Jurkat, Clone E6-1 (cell line): Measurements from ENCODE around the gene CD177. TPM values are rescaled to one million over a fixed set of nuclear protein-coding genes. Genes with fewer than 3 reads are reported as not detected.
A peak's percentile ranks its signal among the peaks of the same experiment; 100 is the strongest.
"Not testable (repeated sequence)": the region's sequence is repeated elsewhere in the genome, so short reads cannot be mapped to it uniquely, and the experiment has no call there.

Experiments used
- DNase-seq: peaks from one replicate; pipeline ENCODE4 v3.0.0-alpha.2; 2011; ENCODE audit warnings: low read depth, low spot score
- H3K4me3 ChIP-seq: 2 replicates; pipeline ENCODE4 v1.5.1; 2011; ENCODE audit warnings: mild to moderate bottlenecking, low read length, control low read depth, moderate library complexity
- polyA plus RNA-seq: library from polyadenylated mRNA; unstranded; fragments of >200 nt; gene quantifications from one replicate; pipeline ENCODE4 v1.2.1, GENCODE V29; 2012; ENCODE audit warnings: missing spikeins; ENCODE audit not compliant: insufficient read length, insufficient read depth

CD177 gene, protein sequence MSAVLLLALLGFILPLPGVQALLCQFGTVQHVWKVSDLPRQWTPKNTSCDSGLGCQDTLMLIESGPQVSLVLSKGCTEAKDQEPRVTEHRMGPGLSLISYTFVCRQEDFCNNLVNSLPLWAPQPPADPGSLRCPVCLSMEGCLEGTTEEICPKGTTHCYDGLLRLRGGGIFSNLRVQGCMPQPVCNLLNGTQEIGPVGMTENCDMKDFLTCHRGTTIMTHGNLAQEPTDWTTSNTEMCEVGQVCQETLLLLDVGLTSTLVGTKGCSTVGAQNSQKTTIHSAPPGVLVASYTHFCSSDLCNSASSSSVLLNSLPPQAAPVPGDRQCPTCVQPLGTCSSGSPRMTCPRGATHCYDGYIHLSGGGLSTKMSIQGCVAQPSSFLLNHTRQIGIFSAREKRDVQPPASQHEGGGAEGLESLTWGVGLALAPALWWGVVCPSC
- not detected for polyA plus RNA-seq

DNA sequence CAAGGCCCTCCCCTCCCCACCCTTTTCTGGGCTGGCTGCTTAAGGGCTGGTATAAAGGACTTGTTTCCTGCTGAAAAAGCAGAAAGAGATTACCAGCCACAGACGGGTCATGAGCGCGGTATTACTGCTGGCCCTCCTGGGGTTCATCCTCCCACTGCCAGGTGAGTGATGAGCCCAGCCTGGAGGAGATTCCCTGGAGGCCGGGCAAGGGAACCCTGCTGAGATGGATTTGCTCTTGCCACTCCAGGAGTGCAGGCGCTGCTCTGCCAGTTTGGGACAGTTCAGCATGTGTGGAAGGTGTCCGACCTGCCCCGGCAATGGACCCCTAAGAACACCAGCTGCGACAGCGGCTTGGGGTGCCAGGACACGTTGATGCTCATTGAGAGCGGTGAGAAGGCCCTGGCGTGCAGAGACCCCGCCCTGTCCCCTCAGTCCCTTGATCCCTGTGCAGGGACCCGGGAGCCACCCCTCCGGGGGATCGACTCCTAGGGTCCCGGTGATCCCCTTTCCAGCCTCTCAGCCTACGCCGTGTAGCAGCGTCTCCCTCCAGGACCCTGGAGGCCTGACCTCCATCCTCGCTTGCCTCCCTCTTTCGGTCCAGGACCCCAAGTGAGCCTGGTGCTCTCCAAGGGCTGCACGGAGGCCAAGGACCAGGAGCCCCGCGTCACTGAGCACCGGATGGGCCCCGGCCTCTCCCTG, at the start of gene CD177:
Gene CD177, plus strand, starts transcription at position 81 of the 699 bp plus-strand sequence. Its CDS starts 29 bp downstream, at position 110.
- H3K4me3 ChIP-seq, result no peak within 1 kb of the TSS
- no peak for DNase-seq

DNA sequence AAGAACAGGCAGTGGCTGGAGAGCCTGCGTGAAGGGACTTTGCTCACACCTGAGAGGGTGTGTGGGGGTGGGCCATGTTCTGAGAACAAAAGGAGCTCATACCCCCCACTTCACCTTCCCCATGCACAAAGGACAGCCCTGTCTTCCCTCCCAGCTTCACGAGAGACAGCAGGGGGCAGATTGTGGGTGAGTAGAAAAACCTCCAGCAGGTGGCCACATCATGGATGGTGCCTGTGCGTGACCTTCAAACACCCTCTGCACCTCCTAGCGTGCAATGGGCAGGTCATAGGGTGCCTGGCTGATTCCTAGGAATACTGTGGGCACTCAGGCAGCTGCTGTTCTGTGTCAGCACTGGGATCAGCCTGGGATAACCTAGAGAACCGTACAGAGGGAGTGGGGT, 47.8 kb upstream of the CD177 start:
- no peak overlapping the region for H3K4me3 ChIP-seq
- DNase-seq, result peak; percentile 0

DNA sequence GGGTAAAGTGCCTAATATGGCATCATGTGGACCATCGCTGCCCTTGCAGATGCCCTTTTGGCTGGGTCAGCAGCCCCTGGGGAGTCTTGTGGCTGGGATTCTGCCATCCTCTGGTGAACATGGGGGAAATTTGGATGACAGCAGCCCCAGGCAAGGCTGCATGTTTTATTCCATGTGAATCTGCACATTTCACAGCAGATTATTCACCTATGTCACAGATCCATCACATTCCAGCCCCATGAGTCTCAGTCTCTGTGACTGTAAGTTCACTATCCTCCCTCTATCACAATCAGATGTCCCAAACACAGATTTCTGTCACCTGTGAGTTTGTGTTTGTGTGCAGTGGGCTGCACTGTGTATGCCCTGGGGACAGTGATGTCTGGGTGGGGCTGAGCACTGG, 47.4 kb upstream of the CD177 start:
- H3K4me3 ChIP-seq, result no peak overlapping the region
- DNase-seq, result no peak

DNA sequence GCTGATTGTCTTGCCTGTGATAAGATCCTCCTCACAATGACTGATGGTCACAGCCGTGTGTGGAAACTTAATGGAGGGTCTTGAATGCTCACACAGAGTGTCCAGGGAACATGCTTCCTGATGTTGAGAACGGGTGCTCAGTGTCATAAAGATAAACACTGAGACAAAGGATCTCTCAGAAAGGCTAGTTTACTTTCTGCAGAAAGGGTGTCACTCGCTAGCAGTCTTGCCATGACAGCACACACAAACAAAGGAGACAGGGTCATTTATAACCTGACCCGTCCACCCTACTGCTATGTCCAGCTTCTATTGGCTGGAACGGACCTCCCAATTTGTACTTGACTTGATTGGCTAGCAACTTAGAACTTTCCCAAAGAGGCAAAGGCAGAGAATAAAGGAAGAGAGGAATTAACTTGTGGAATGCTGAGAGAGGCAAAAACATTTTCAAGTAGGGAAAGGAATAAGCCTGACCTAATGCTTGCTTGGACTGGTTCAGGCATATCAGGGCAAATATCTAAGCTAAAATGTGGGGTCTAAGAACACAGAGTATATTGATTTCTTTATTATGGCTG, 45.2 kb upstream of the CD177 start:
- DNase-seq, result no peak
- no peak overlapping the region for H3K4me3 ChIP-seq

DNA sequence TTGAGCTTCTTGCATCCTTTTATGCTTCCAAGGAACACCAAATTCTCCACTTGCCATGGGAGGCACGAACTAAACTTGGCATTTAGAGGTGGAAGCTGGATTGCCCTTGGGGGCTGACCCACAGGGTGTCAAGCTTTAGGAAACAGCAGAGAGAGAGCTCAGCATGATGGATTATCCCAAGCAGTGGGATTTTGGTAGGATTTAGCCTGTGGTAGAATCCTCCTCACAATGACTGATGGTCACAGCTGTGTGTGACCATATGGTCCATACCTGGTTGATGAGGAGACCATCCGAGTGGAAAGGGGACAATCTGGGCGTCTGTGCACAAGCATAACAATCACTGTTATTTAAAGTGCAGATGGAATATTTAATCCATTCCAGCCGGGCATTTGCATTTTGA, 44.0 kb upstream of the CD177 start:
- DNase-seq, result no peak
- no peak overlapping the region for H3K4me3 ChIP-seq

DNA sequence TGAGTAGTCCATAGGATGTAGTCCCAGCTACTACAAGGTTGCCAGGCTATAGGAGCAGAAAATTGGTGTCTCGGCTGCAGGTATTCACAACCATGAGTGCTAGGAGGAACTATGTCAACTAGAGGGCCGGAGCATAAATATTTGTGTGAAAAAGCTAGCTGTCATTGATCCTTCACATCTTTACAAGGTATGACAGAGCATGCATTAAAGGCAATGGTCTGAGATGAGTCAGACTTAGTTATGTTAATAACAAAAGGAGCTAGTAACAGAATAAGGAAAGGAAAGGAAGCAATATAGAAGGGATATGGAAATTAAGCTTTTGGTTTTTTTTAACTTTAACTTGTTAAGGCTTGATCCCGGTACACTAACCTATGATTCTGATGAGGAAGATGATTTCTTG, 43.3 kb upstream of the CD177 start:
- H3K4me3 ChIP-seq, result no peak overlapping the region
- no peak for DNase-seq

DNA sequence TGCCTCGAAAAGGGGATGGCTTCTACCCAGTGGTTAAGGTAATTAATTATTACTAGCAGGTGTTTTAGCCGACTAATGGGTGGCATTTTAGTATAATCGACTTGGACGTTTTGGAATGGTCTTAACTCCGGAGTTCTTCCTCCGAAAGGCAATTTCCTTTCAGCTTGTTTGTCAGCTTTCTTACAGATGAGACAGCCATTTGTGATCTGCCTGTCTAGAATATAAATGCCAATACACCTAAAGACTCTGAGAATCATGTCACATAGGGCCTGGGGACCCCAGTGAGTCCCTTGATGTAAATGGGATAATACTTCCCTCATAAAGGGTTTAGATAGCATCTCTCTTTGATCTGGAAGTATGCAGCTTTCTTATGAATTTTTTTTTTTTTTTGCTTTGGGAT, 42.2 kb upstream of the CD177 start:
- no peak overlapping the region for H3K4me3 ChIP-seq
- DNase-seq, result no peak

DNA sequence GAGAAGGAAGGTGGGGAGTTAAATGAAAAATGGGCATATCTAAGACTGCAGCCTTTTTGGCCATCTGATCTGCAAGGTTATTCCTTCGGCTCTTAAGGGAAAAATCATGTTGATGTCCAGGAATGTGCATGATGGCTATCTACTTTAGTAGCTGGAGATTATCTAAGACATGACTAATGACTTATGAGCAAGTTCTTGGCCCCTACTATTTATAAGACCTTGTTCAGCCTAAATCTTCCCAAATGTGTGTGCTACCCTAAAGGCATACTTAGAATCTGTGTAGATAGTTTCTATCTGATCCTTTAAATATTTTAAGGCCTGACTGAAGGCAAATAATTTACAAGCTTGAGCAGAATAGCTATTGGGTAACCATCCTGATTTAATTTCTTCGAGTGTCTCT, 41.8 kb upstream of the CD177 start:
- no peak for DNase-seq
- H3K4me3 ChIP-seq, result no peak overlapping the region

DNA sequence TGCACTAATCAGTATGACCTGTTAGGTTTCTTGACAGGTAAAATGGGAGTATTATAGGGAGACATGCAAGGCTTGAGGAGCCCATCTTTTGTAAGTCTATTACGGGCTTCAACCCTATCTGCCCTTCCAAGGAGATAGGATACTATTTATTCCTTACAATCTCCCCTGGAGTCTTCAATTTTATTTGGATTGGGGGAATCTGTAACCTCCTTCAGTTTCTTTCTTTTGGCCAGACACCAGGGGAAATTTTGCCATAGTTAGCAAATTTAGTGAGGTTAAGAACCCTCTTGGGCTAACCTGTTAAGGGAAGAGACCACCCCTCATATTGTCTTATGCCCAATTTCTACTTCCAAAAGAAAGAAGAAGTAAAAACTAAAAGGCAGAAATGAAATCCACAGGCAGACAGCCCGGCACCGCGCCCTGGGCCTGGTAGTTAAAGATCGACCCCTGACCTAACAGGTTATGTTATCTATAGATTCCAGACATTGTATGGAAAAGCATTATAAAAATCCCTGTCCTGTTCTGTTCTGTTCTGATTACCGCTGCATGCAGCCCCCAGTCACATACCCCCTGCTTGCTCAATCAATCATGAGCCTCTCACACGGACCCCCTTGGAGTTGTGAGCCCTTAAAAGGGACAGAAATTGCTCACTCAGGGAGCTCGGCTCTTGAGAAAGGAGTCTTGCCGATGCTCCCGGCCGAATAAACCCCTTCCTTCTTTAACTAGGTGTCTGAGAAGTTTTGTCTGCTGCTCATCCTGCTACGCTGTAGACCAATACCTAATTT, 39.6 kb upstream of the CD177 start:
- no peak for DNase-seq
- H3K4me3 ChIP-seq, result no peak overlapping the region

DNA sequence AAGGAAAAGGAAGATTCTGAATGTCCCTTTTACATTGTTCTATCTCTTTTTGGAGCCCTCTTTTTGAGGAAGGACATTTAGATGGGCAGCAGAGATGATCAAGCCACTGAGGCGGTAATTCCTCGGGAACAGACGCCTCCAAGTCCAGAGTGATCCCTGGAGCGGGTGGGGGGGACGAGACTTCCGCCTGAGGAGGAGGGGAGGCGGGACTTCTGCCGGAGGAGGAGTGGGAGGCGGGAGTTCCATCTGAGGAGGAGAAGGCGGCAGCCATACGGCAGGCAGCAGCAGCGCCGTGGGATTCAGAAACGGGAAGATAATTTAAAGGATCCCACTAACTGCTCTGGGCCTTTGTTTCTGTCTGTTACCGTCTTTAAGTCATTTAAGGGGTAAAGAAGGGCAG, 37.6 kb upstream of the CD177 start:
- DNase-seq, result no peak
- H3K4me3 ChIP-seq, result no peak overlapping the region

DNA sequence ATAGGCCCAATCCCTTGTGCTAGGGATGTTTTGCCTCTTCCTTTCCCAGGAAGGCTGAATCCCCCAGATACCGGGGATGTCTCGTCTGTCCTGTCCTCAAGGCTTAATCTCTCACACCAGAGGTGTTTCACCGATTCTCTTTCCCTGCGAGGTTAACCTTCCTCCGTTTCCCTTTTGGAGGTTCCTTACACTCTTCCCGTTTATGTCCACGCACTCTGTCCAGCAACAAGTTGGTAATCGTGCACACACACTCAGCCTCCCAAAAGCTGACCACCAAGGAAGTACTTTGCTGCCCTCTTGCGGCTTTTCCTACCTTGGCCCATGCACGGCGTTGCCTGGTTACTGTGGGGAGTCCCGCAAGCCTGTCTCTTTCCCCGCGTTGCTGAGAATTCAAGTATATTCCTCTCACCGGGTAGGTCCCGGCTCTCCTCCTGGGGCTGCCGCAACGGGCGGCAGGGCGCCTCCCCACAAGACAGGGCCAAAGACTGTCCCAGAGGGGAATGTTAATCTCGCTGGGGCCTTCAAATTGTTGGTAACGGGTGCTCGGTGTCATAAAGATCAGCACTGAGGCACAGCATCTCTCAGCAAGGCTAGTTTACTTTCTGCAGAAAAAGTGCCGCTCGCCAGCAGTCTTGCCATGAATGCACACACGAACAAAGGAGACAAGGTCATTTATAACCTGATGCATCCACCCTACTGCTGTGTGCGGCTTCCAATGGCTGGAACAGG, 36.7 kb upstream of the CD177 start:
- H3K4me3 ChIP-seq, result no peak overlapping the region
- DNase-seq, result no peak

DNA sequence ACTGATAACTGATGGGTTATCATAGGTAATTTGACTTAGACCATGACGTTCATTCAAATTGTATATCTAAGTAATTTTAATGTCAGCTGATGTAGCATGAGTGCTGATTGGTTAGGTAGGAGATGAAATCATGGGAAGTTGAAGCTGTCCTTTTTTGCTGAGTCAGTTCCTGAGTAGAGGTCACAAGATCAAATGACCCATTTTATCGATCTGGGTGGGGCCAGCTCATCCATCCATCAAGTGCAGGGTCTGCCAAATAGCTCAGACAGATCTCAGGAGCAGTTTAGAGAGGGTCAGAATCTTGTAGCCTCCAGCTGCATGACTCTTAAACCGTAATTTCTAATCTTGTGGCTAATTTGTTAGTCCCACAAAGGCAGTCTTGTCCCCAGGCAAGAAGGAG, 35.3 kb upstream of the CD177 start:
- no peak overlapping the region for H3K4me3 ChIP-seq
- DNase-seq, result no peak

DNA sequence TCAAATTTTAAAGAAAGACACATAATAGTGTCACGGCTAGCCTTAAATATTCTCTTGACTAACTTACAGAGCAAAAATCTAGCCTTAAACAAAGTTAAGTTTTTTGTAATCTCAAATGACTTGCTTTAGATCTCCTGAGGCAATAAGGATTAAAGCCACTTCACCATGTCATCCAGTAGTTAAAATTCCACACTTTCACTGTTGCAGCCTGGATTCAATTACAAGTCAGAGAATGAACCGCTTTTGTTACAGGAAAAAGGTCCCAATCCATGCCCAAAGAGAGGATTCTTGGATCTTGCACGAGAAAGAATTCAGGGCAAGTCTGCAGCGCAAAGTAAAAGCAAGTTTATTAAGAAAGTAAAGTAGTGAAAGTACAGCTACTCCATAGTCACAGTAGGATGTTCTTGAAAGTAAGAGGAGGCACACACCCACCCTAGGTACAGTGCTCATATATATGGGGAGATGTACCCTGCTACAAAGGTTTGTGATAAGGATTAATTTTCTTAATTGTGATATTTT, 34.6 kb upstream of the CD177 start:
- DNase-seq, result no peak
- H3K4me3 ChIP-seq, result no peak overlapping the region

DNA sequence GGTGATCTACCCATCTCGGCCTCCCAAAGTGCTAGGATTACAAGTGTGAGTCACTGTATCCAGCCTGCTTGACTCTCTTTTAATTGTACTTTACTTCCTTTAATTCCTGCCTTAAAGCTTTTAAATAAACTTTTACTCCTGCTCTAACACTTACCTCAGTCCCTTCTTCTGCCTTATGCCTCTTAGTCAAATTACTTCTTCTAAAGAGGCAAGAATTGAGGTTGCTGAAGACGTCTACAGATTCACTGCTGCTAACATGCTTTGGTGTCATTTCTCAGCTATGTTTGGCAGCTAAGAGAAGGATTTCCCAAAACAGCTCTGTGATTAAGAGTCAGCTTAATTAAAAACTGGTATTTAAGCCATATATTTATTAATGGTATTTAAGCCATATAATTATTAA, 32.9 kb upstream of the CD177 start:
- H3K4me3 ChIP-seq, result no peak overlapping the region
- no peak for DNase-seq

DNA sequence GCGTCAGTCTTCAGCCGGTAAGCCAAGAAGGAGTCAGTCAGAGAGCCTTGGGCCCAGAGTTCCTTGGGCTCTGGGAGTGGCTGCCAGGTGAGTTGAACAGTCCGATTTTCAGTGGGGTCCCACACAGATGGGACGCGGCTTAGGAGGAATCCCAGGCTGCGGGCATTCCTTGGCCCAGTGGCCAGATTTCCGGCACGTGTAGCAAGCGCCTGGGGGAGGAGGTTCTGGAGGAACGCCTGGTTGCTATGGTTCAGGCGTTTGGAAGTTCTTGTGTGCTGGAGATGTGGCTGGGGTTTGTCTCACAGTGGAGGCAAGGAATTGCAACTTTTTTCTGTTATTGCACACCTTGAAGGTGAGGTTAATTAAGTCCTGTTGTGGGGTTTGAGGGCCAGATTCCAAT, 26.7 kb upstream of the CD177 start:
- H3K4me3 ChIP-seq, result not testable (repeated sequence)

DNA sequence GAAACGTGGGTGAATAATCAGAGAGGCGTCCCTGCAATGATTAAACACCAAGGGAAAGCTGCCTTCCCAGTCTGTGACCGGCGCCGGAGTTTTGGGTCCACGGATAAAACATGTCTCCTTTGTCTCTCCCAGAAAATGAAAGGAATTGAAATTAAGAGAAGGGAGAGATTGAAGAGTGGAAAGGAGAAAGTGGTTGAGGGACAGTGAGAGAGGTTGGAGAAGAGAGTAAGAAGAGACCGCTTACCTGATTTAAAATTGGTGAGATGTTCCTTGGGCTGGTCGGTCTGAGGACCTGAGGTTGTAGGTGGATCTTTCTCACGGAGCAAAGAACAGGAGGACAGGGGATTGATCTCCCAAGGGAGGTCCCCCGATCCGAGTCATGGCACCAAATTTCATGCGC, 24.9 kb upstream of the CD177 start:
- H3K4me3 ChIP-seq, DNase-seq: not testable (repeated sequence)

More for the DNA sequence above, 26.7 kb upstream of the CD177 start:
- DNase-seq, result not testable (repeated sequence)

DNA sequence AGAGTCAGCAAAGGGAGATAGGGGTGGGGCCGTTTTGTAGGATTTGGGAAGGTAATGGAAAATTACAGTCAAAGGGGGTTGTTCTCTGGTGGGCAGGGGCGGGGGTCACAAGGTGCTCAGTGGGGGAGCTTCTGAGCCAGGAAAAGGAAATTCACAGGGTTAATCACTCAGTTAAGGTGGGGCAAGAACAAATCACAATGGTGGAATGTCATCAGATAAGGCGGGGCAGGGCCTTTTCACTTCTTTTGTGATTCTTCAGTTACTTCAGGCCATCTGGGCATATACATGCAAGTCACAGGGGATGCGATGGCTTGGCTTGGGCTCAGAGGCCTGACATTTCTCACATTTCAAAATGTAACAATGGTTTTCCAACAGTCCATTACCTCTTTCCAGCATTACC, 24.4 kb upstream of the CD177 start:
- DNase-seq, H3K4me3 ChIP-seq: not testable (repeated sequence)

DNA sequence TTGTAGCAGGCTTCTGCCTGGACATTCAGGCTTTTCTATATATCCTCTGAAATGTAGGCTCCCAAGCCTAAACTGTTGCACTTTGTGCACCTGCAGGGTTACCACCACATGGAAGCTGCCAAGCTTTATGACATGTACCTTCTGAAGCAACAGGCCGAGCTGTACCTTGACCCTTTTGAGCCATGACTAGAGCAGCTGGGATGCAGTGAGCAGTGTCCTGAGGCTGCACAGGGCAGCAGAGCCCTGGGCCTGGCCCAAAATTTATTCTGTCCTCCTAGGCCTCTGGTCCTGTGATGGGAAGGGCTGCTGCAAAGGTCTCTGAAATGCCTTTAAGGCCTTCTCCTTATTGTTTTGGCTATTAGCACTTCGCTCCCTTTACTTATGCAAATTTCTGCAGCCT, 23.5 kb upstream of the CD177 start:
- DNase-seq, result no peak
- no peak overlapping the region for H3K4me3 ChIP-seq
